ENCODE measurements around the gene COL6A5.

- TF ChIP-seq CTCF (conservative IDR thresholded peaks at IDR 0.05) (no peak), EZH2 (IDR thresholded peaks at IDR 0.05; ENCODE audit: low read depth) (no peak)
Observed at GRCh38 chr3:130459944-130460343, 114.5 kb downstream of the COL6A5 start.

Measured in PC-9 (cell line).